Measurements from ENCODE around the gene AGBL2. TPM values are rescaled to one million over a fixed set of nuclear protein-coding genes. Genes with fewer than 3 reads are reported as not detected.

The AGBL2 gene
- total and polyA plus RNA-seq, 2 of the 8 experiments (the other 6 are each of a cell fraction or from before 2014, with no cell fraction given) = 2.1 to 6.5 TPM

DNA sequence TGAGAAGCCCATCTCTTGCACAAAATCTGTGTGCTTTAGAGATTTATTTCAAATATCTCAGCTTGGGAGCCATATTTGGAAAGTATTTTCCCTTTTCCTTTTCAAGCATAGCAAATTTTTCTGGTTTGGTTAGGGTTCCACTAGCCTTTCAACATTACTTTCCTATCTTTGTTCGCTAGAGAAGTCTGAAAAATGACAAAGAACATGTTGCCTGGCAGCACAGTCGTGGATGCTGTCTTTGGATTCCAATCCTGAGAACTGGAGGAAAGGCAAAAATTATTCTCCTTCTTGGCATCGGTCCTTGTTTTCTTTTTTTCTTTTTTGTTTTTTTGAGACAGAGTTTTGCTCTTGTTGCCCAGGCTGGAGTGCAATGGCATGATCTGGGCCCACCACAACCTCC lies 65.9 kb downstream of the AGBL2 start:
- Histone ChIP-seq H2BK5ac (ENCODE audit: low read depth, low read length) (no peak overlapping the region), H2BK20ac (ENCODE audit: low read length) (no peak overlapping the region), H4K20me1 (replicated peaks in 1 of 2; ENCODE audit: control insufficient read depth in 1 of 2, insufficient read depth in 2 of 2, low read length in 2 of 2) (no peaks in the 10 kb centered on the region), H2AFZ (ENCODE audit: low read length) (no peak overlapping the region), H2BK12ac (ENCODE audit: low read depth, low read length) (no peak overlapping the region), H3K27me3 (replicated peaks in 1 of 4; ENCODE audit: control insufficient read depth in 3 of 4, extremely low read depth in 1 of 4, insufficient read depth in 3 of 4, low read length in 3 of 4) (no peaks in the 10 kb centered on the region), H3K79me2 (ENCODE audit: control insufficient read depth in 1 of 2, insufficient read depth in 2 of 2, low read length in 2 of 2) (no peaks in the 10 kb centered on the region), H3K23ac (ENCODE audit: insufficient read length) (no peak overlapping the region), H3K9me3 (ENCODE audit: insufficient read depth in 2 of 2, low read depth in 1 of 2, low read length in 1 of 2) (no peaks in the 10 kb centered on the region), H2BK15ac (ENCODE audit: low read length) (no peak overlapping the region), H3K56ac (replicated peaks; ENCODE audit: insufficient read length, low read depth, low read length) (no peak overlapping the region), H3K79me1 (ENCODE audit: low read depth, low read length) (no peaks in the 10 kb centered on the region), H4K91ac (replicated peaks; ENCODE audit: insufficient read length, low read length) (no peak overlapping the region), H4K8ac (ENCODE audit: extremely low read depth, insufficient read depth, low read length) (no peak overlapping the region), H3K4me2 (ENCODE audit: insufficient read depth in 1 of 2, low read depth in 2 of 2, low read length in 2 of 2) (no peak overlapping the region), H3K4me1 (replicated peaks in 1 of 4; ENCODE audit: control insufficient read depth in 3 of 4, insufficient read depth in 4 of 4, low read length in 3 of 4) (no peaks in the 10 kb centered on the region), H4K5ac (ENCODE audit: insufficient read length, low read depth, low read length) (no peak overlapping the region), H3K14ac (ENCODE audit: insufficient read length) (no peak overlapping the region), H2AK5ac (ENCODE audit: low read depth, low read length) (no peak overlapping the region), H3K18ac (ENCODE audit: extremely low read depth, low read length) (no peak overlapping the region), H3K4ac (replicated peaks; ENCODE audit: insufficient read length, low read depth, low read length) (no peak overlapping the region), H2BK120ac (replicated peaks; ENCODE audit: low read depth, low read length) (no peak overlapping the region), H3K4me3 (ENCODE audit: extremely low read depth in 1 of 4, insufficient read depth in 2 of 4, low read depth in 3 of 4, low read length in 4 of 4) (no peak overlapping the region), H3K27ac (ENCODE audit: low read depth, low read length) (no peak overlapping the region), H3K23me2 (ENCODE audit: low read depth, low read length) (no peaks in the 10 kb centered on the region), H3K36me3 (ENCODE audit: control insufficient read depth in 2 of 4, insufficient read depth in 4 of 4, low read length in 3 of 4) (no peaks in the 10 kb centered on the region), H3K9ac (replicated peaks in 1 of 4; ENCODE audit: extremely low read depth in 1 of 4, low read depth in 3 of 4, low read length in 3 of 4) (no peak overlapping the region)
- 90% methylated on average over 3 of the region's 3 CpGs; no CpG with 5 or more reads in 1 of the 2 experiments for WGBS, 2 experiments (ENCODE audit: extremely low coverage in 1 of 2, insufficient coverage in 1 of 2, insufficient read length in 1 of 2, insufficient replicate concordance in 2 of 2, low coverage in 1 of 2, low lambda C conversion rate in 2 of 2, missing lambda C conversion rate in 1 of 2)
- TF ChIP-seq SP4 (IDR thresholded peaks at IDR 0.05; ENCODE audit: low read length) (no peak), GABPA (IDR thresholded peaks at IDR 0.05; ENCODE audit: borderline replicate concordance, insufficient read depth, low read length) (no peak), RNF2 (IDR thresholded peaks at IDR 0.05; ENCODE audit: borderline replicate concordance, low read depth, low read length, missing control alignments, poor library complexity, severe bottlenecking) (no peak), ASH2L (IDR thresholded peaks at IDR 0.05; ENCODE audit: low read length) (no peak), POU5F1 (IDR thresholded peaks at IDR 0.05; ENCODE audit: low read depth, low read length) (no peak), KDM4A (IDR thresholded peaks at IDR 0.05; ENCODE audit: low read depth, low read length, severe bottlenecking) (no peak), SIN3A (conservative IDR thresholded peaks at IDR 0.05 in 1 of 2, IDR thresholded peaks at IDR 0.05 in 1 of 2; ENCODE audit: low read depth in 1 of 2, low read length in 2 of 2) (no peak), RAD21 (IDR thresholded peaks at IDR 0.05 in 1 of 2, conservative IDR thresholded peaks at IDR 0.05 in 1 of 2; ENCODE audit: low read depth in 2 of 2, low read length in 2 of 2) (no peak), HDAC2 (IDR thresholded peaks at IDR 0.05; ENCODE audit: borderline replicate concordance in 1 of 2, low read depth in 2 of 2, low read length in 2 of 2) (no peak)
- CTCF ChIA-PET (ENCODE audit: partially characterized antibody) = no interaction called here
- POLR2A ChIA-PET (ENCODE audit: partially characterized antibody) = interaction anchor here (1.0 kb wide), 1 partner anchor 39 kb away, joined by 3 read pairs; no protein-coding TSS in a partner anchor
- FAIRE-seq (no peak), DNase-seq (ENCODE audit: low read depth in 1 of 2, low spot score in 2 of 2) (no peak)

All from H1 (cell line).